Measurements from ENCODE around the gene SWT1.
"Not testable (repeated sequence)": the region's sequence is repeated elsewhere in the genome, so short reads cannot be mapped to it uniquely, and the experiment has no call there.

Gene SWT1

GRCh38 chr1:185318431-185319138 lies 161.6 kb downstream of the SWT1 start:
- Histone ChIP-seq H3K9ac (ENCODE audit: low read length) (peak overlapping the region; percentile 91), H3K27me3 (ENCODE audit: control insufficient read depth, insufficient read depth, low read length) (no peaks in the 10 kb centered on the region), H3K36me3 (ENCODE audit: control insufficient read depth, insufficient read depth, low read length) (no peaks in the 10 kb centered on the region), H3K4me3 (ENCODE audit: low read length) (no peak overlapping the region), H3K4me1 (ENCODE audit: control insufficient read depth, insufficient read depth, low read length) (peaks cover 22% of the 10 kb centered on the region), H3K9me3 (ENCODE audit: control insufficient read depth, low read length) (no peaks in the 10 kb centered on the region)

- H3K27me3 ChIP-seq (ENCODE audit: control insufficient read depth, insufficient read depth, low read length): no peaks in the 10 kb centered on the region
- no peak overlapping the region for H3K9ac ChIP-seq (ENCODE audit: low read length)
- H3K36me3 ChIP-seq (ENCODE audit: control insufficient read depth, insufficient read depth, low read length): no peaks in the 10 kb centered on the region
- H3K9me3 ChIP-seq (ENCODE audit: control insufficient read depth, low read length): no peaks in the 10 kb centered on the region
- H3K4me3 ChIP-seq (ENCODE audit: low read length): no peak overlapping the region
- H3K4me1 ChIP-seq (ENCODE audit: control insufficient read depth, insufficient read depth, low read length): peaks cover 20% of the 10 kb centered on the region
Observed at GRCh38 chr1:185319139-185319475, 162.1 kb downstream of the SWT1 start.

- not testable (repeated sequence) for H3K36me3 ChIP-seq (ENCODE audit: control insufficient read depth, insufficient read depth, low read length); H3K4me1 ChIP-seq (ENCODE audit: control insufficient read depth, insufficient read depth, low read length); H3K4me3 ChIP-seq (ENCODE audit: low read length); H3K9ac ChIP-seq (ENCODE audit: low read length); H3K9me3 ChIP-seq (ENCODE audit: control insufficient read depth, low read length); H3K27me3 ChIP-seq (ENCODE audit: control insufficient read depth, insufficient read depth, low read length)
Observed at GRCh38 chr1:185321104-185321503, 164.1 kb downstream of the SWT1 start.

GRCh38 chr1:185321653-185322221 lies 164.8 kb downstream of the SWT1 start:
- H3K4me3 ChIP-seq (ENCODE audit: low read length); H3K36me3 ChIP-seq (ENCODE audit: control insufficient read depth, insufficient read depth, low read length); H3K9me3 ChIP-seq (ENCODE audit: control insufficient read depth, low read length); H3K9ac ChIP-seq (ENCODE audit: low read length); H3K27me3 ChIP-seq (ENCODE audit: control insufficient read depth, insufficient read depth, low read length): not testable (repeated sequence)
- peaks cover 11% of the 10 kb centered on the region for H3K4me1 ChIP-seq (ENCODE audit: control insufficient read depth, insufficient read depth, low read length)

- no peaks in the 10 kb centered on the region for H3K9me3 ChIP-seq (ENCODE audit: control insufficient read depth, low read length)
- no peak overlapping the region for H3K4me3 ChIP-seq (ENCODE audit: low read length)
- no peak overlapping the region for H3K9ac ChIP-seq (ENCODE audit: low read length)
Observed at GRCh38 chr1:185322636-185323035, 165.7 kb downstream of the SWT1 start.

GRCh38 chr1:185324118-185324517 lies 167.2 kb downstream of the SWT1 start:
- Histone ChIP-seq H3K27me3 (ENCODE audit: control insufficient read depth, insufficient read depth, low read length) (no peaks in the 10 kb centered on the region), H3K4me1 (ENCODE audit: control insufficient read depth, insufficient read depth, low read length) (peaks cover 8% of the 10 kb centered on the region), H3K9ac (ENCODE audit: low read length) (no peak overlapping the region), H3K4me3 (ENCODE audit: low read length) (no peak overlapping the region), H3K36me3 (ENCODE audit: control insufficient read depth, insufficient read depth, low read length) (no peaks in the 10 kb centered on the region), H3K9me3 (ENCODE audit: control insufficient read depth, low read length) (no peaks in the 10 kb centered on the region)

More at GRCh38 chr1:185322636-185323035, 165.7 kb downstream of the SWT1 start:
- Histone ChIP-seq H3K4me1 (ENCODE audit: control insufficient read depth, insufficient read depth, low read length) (peaks cover 13% of the 10 kb centered on the region), H3K27me3 (ENCODE audit: control insufficient read depth, insufficient read depth, low read length) (no peaks in the 10 kb centered on the region), H3K36me3 (ENCODE audit: control insufficient read depth, insufficient read depth, low read length) (no peaks in the 10 kb centered on the region)

GRCh38 chr1:185325413-185325812 lies 168.4 kb downstream of the SWT1 start:
- H3K27me3 ChIP-seq (ENCODE audit: control insufficient read depth, insufficient read depth, low read length): no peaks in the 10 kb centered on the region
- H3K4me1 ChIP-seq (ENCODE audit: control insufficient read depth, insufficient read depth, low read length): peaks cover 8% of the 10 kb centered on the region
- H3K4me3 ChIP-seq (ENCODE audit: low read length): no peak overlapping the region
- no peaks in the 10 kb centered on the region for H3K9me3 ChIP-seq (ENCODE audit: control insufficient read depth, low read length)
- no peaks in the 10 kb centered on the region for H3K36me3 ChIP-seq (ENCODE audit: control insufficient read depth, insufficient read depth, low read length)
- H3K9ac ChIP-seq (ENCODE audit: low read length): no peak overlapping the region

GRCh38 chr1:185328255-185328654 lies 171.3 kb downstream of the SWT1 start:
- no peaks in the 10 kb centered on the region for H3K9me3 ChIP-seq (ENCODE audit: control insufficient read depth, low read length)
- no peak overlapping the region for H3K4me3 ChIP-seq (ENCODE audit: low read length)
- H3K27me3 ChIP-seq (ENCODE audit: control insufficient read depth, insufficient read depth, low read length): no peaks in the 10 kb centered on the region
- H3K4me1 ChIP-seq (ENCODE audit: control insufficient read depth, insufficient read depth, low read length): peaks cover 8% of the 10 kb centered on the region
- no peaks in the 10 kb centered on the region for H3K36me3 ChIP-seq (ENCODE audit: control insufficient read depth, insufficient read depth, low read length)
- no peak overlapping the region for H3K9ac ChIP-seq (ENCODE audit: low read length)

- Histone ChIP-seq H3K9me3 (ENCODE audit: control insufficient read depth, low read length) (no peaks in the 10 kb centered on the region), H3K27me3 (ENCODE audit: control insufficient read depth, insufficient read depth, low read length) (no peaks in the 10 kb centered on the region), H3K9ac (ENCODE audit: low read length) (no peak overlapping the region), H3K4me3 (ENCODE audit: low read length) (no peak overlapping the region), H3K4me1 (ENCODE audit: control insufficient read depth, insufficient read depth, low read length) (no peaks in the 10 kb centered on the region), H3K36me3 (ENCODE audit: control insufficient read depth, insufficient read depth, low read length) (no peaks in the 10 kb centered on the region)
Observed at GRCh38 chr1:185334182-185334581, 177.2 kb downstream of the SWT1 start.

- Histone ChIP-seq H3K9ac (ENCODE audit: low read length) (no peak overlapping the region), H3K9me3 (ENCODE audit: control insufficient read depth, low read length) (no peaks in the 10 kb centered on the region), H3K4me3 (ENCODE audit: low read length) (no peak overlapping the region), H3K27me3 (ENCODE audit: control insufficient read depth, insufficient read depth, low read length) (no peaks in the 10 kb centered on the region), H3K36me3 (ENCODE audit: control insufficient read depth, insufficient read depth, low read length) (no peaks in the 10 kb centered on the region), H3K4me1 (ENCODE audit: control insufficient read depth, insufficient read depth, low read length) (no peaks in the 10 kb centered on the region)
Observed at GRCh38 chr1:185337246-185337645, 180.3 kb downstream of the SWT1 start.

- no peaks in the 10 kb centered on the region for H3K36me3 ChIP-seq (ENCODE audit: control insufficient read depth, insufficient read depth, low read length)
Observed at GRCh38 chr1:185338719-185339622, 182.0 kb downstream of the SWT1 start.

GRCh38 chr1:185341196-185341781 lies 184.3 kb downstream of the SWT1 start:
- no peak overlapping the region for H3K9ac ChIP-seq (ENCODE audit: low read length)
- H3K27me3 ChIP-seq (ENCODE audit: control insufficient read depth, insufficient read depth, low read length): no peaks in the 10 kb centered on the region
- H3K4me1 ChIP-seq (ENCODE audit: control insufficient read depth, insufficient read depth, low read length): no peaks in the 10 kb centered on the region

More at GRCh38 chr1:185338719-185339622, 182.0 kb downstream of the SWT1 start:
- no peaks in the 10 kb centered on the region for H3K4me1 ChIP-seq (ENCODE audit: control insufficient read depth, insufficient read depth, low read length)
- no peak overlapping the region for H3K9ac ChIP-seq (ENCODE audit: low read length)
- H3K4me3 ChIP-seq (ENCODE audit: low read length): no peak overlapping the region
- H3K27me3 ChIP-seq (ENCODE audit: control insufficient read depth, insufficient read depth, low read length): no peaks in the 10 kb centered on the region
- H3K9me3 ChIP-seq (ENCODE audit: control insufficient read depth, low read length): no peaks in the 10 kb centered on the region

More at GRCh38 chr1:185341196-185341781, 184.3 kb downstream of the SWT1 start:
- Histone ChIP-seq H3K36me3 (ENCODE audit: control insufficient read depth, insufficient read depth, low read length) (no peaks in the 10 kb centered on the region), H3K4me3 (ENCODE audit: low read length) (no peak overlapping the region), H3K9me3 (ENCODE audit: control insufficient read depth, low read length) (no peaks in the 10 kb centered on the region)
